ENCODE results near the gene PARD3. TPM values are rescaled to one million over a fixed set of nuclear protein-coding genes. Genes with fewer than 3 reads are reported as not detected.
A peak's percentile ranks its signal among the peaks of the same experiment; 100 is the strongest.
"Not testable (repeated sequence)": the region's sequence is repeated elsewhere in the genome, so short reads cannot be mapped to it uniquely, and the experiment has no call there.

PARD3 gene
- total and polyA plus RNA-seq, 7 experiments from 2014 or later: 0.19 to 1.2 (median 0.43) TPM

DNA sequence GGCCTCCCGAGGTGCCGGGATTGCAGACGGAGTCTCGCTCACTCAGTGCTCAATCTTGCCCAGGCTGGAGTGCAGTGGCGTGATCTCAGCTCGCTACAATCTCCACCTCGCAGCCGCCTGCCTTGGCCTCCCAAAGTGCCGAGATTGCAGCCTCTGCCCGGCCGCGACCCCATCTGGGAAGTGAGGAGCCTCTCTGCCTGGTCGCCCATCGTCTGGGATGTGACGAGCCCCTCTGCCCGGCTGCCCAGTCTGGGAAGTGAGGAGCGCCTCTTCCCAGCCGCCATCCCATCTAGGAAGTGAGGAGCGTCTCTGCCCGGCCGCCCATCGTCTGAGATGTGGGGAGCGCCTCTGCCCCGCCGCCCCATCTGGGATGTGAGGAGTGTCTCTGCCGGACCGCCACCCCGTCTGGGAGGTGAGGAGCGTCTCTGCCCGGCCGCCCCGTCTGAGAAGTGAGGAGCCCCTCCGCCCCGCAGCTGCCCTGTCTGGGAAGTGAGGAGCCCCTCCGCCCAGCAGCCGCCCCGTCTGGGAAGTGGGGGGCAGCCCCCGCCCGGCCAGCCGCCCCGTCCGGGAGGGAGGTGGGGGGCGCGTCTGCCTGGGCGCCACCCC, 462.4 kb downstream of the PARD3 start:
- peak overlapping the region in 1 of 9 donors; percentile 9 for H3K27ac Mint-ChIP-seq
- H3K27ac ChIP-seq (ENCODE audit: low read depth, low read length); POLR2A ChIA-PET; DNase-seq; H3K27me3 Mint-ChIP-seq; H3K27me3 ChIP-seq (ENCODE audit: control insufficient read depth in 2 of 2, insufficient read depth in 2 of 2, low read length in 2 of 2); H3K4me3 Mint-ChIP-seq; H3K4me1 Mint-ChIP-seq; H3K4me3 ChIP-seq (ENCODE audit: low read length); CTCF ChIA-PET; H3K4me1 ChIP-seq (ENCODE audit: control insufficient read depth in 2 of 2, insufficient read depth in 2 of 2, low read length in 2 of 2); H3K36me3 Mint-ChIP-seq; intact Hi-C loops (cut with micrococcal nuclease); H3K36me3 ChIP-seq (ENCODE audit: control insufficient read depth in 2 of 3, insufficient read depth in 3 of 3, low read length in 3 of 3); ATAC-seq; H3K9me3 ChIP-seq (ENCODE audit: control insufficient read depth in 2 of 3, low read length in 3 of 3); H3K9me3 Mint-ChIP-seq: not testable (repeated sequence)

DNA sequence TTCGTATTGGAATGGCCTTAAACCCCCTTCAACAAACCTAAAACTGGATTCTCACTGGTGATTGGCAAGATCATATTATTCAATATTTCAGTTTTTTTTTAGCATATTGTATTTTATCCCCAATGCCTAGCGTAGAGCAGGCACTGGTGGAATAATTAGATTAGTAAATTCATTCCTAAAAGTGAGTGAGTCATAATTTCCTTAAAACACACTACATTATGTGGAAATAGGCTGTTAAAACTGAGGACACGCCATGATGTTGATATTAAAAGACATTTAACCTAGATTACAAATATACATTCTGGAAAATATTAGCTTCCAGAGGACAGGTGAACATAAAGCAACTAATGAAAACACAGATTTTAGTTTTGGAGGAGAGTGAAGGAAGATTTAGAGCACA, 463.9 kb downstream of the PARD3 start:
- Mint-ChIP-seq H3K27ac (no peak overlapping the region), H3K36me3 (peaks cover 0 to 4% (median 0%) of the 10 kb centered on the region in 5 donors), H3K27me3 (peaks cover 0 to 5% (median 0%) of the 10 kb centered on the region in 5 donors), H3K4me3 (no peak overlapping the region), H3K4me1 (no peaks in the 10 kb centered on the region), H3K9me3 (peaks cover 0 to 8% (median 0%) of the 10 kb centered on the region in 11 donors)
- no peaks in the 10 kb centered on the region for H3K4me1 ChIP-seq (ENCODE audit: control insufficient read depth in 2 of 2, insufficient read depth in 2 of 2, low read length in 2 of 2)
- H3K4me3 ChIP-seq (ENCODE audit: low read length): no peak overlapping the region
- DNase-seq (no peak), ATAC-seq (no peak)
- ChIA-PET CTCF (no interaction called here), POLR2A (no interaction called here)
- intact Hi-C loops (cut with micrococcal nuclease): no loop called here
- no peaks in the 10 kb centered on the region for H3K27me3 ChIP-seq (ENCODE audit: control insufficient read depth in 2 of 2, insufficient read depth in 2 of 2, low read length in 2 of 2)
- no peak overlapping the region for H3K27ac ChIP-seq (ENCODE audit: low read depth, low read length)
- H3K9me3 ChIP-seq (ENCODE audit: control insufficient read depth in 2 of 3, low read length in 3 of 3): no peaks in the 10 kb centered on the region
- H3K36me3 ChIP-seq (ENCODE audit: control insufficient read depth in 2 of 3, insufficient read depth in 3 of 3, low read length in 3 of 3): no peaks in the 10 kb centered on the region

DNA sequence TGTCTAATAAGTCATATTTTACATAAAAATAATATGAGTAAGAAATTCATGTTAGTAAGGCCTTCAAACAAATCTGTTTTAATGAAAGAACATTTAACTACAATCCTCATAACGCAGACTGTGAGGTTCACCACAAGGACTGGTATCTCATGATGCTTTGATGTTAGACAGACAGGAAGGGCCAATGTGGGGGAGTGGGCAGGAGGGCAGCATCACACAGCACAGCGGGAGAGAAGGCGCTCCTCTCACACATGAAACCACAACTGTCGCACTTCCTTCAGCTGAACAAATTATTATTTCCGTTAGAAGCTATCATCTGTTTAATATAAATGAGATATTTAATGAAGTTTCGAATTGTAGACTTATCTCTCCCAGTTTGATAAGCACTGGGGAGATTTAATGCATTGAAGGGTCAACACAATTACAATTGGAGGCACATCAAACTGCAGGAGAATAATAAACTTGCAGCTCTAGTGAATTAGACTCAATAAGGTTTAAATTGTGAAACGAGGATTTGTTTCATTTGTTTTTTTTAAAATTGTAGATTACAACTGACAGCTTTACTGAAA, 466.1 kb downstream of the PARD3 start:
- Mint-ChIP-seq H3K4me3 (no peak overlapping the region), H3K36me3 (peaks cover 0 to 4% (median 0%) of the 10 kb centered on the region in 5 donors), H3K27me3 (no peaks in the 10 kb centered on the region), H3K9me3 (peaks cover 0 to 8% (median 0%) of the 10 kb centered on the region in 11 donors), H3K27ac (no peak overlapping the region), H3K4me1 (no peaks in the 10 kb centered on the region)
- Histone ChIP-seq H3K27ac (ENCODE audit: low read depth, low read length) (no peak overlapping the region), H3K9me3 (ENCODE audit: control insufficient read depth in 2 of 3, low read length in 3 of 3) (no peaks in the 10 kb centered on the region), H3K4me1 (ENCODE audit: control insufficient read depth in 2 of 2, insufficient read depth in 2 of 2, low read length in 2 of 2) (no peaks in the 10 kb centered on the region), H3K4me3 (ENCODE audit: low read length) (no peak overlapping the region), H3K27me3 (ENCODE audit: control insufficient read depth in 2 of 2, insufficient read depth in 2 of 2, low read length in 2 of 2) (no peaks in the 10 kb centered on the region), H3K36me3 (ENCODE audit: control insufficient read depth in 2 of 3, insufficient read depth in 3 of 3, low read length in 3 of 3) (no peaks in the 10 kb centered on the region)
- intact Hi-C loops (cut with micrococcal nuclease): no loop called here
- DNase-seq (no peak), ATAC-seq (peak; percentile 57)
- POLR2A ChIA-PET: no interaction called here
- CTCF ChIA-PET: no interaction called here

DNA sequence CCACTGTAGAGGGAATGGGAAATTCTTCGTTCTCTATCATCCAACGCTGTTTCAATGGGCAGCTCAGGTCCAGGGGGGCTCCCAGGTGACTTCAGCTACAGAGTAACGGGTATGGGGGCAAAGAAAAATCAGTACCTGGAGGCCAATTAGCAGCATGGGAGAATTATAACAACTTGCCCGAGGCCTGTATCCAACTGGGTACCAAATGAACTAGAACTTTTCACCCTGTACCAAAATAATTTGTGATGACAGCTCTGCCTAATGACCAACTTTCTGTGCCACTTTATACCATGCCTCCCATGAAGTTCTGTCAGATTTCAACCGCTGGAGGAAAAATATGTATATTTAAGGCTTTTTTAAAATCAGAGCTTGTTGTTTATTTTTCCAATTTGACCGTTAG, 467.1 kb downstream of the PARD3 start:
- peaks cover 0 to 8% (median 0%) of the 10 kb centered on the region in 11 donors for H3K9me3 Mint-ChIP-seq
- H3K27me3 Mint-ChIP-seq: no peaks in the 10 kb centered on the region
- Histone ChIP-seq H3K27ac (ENCODE audit: low read depth, low read length) (no peak overlapping the region), H3K4me3 (ENCODE audit: low read length) (no peak overlapping the region), H3K4me1 (ENCODE audit: control insufficient read depth in 2 of 2, insufficient read depth in 2 of 2, low read length in 2 of 2) (no peaks in the 10 kb centered on the region), H3K27me3 (ENCODE audit: control insufficient read depth in 2 of 2, insufficient read depth in 2 of 2, low read length in 2 of 2) (no peaks in the 10 kb centered on the region), H3K36me3 (ENCODE audit: control insufficient read depth in 2 of 3, insufficient read depth in 3 of 3, low read length in 3 of 3) (no peaks in the 10 kb centered on the region), H3K9me3 (ENCODE audit: control insufficient read depth in 2 of 3, low read length in 3 of 3) (no peaks in the 10 kb centered on the region)
- no peak overlapping the region for H3K27ac Mint-ChIP-seq
- ChIA-PET POLR2A (no interaction called here), CTCF (no interaction called here)
- no peak for ATAC-seq
- H3K4me1 Mint-ChIP-seq: no peaks in the 10 kb centered on the region
- no peak for DNase-seq
- peaks cover 0 to 4% (median 0%) of the 10 kb centered on the region in 5 donors for H3K36me3 Mint-ChIP-seq
- intact Hi-C loops (cut with micrococcal nuclease): no loop called here
- H3K4me3 Mint-ChIP-seq: no peak overlapping the region

DNA sequence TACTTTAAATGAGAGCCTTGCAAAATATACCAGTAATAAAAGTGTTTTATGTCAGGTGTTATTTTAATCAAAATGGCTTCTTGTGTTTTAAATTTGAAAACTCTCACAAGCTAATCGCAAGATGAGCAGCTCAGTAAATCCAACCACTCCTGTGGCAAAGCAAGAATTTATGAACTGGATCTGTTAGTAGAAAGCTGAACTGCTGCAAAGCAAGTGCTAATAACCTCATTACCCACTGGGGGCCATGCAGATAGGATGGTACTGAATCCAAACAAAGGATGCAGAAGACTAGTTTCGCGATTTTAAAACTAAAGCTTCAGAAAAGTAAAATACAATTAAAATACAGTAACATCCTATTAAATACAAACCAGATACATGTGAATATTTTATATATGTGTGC, 468.0 kb downstream of the PARD3 start:
- no peak overlapping the region for H3K4me3 Mint-ChIP-seq
- H3K27ac ChIP-seq (ENCODE audit: low read depth, low read length): no peak overlapping the region
- ChIA-PET POLR2A (no interaction called here), CTCF (no interaction called here)
- no peak for ATAC-seq
- H3K4me3 ChIP-seq (ENCODE audit: low read length): no peak overlapping the region
- H3K9me3 ChIP-seq (ENCODE audit: control insufficient read depth in 2 of 3, low read length in 3 of 3): no peaks in the 10 kb centered on the region
- no peak for DNase-seq
- peaks cover 0 to 8% (median 0%) of the 10 kb centered on the region in 11 donors for H3K9me3 Mint-ChIP-seq
- no peaks in the 10 kb centered on the region for H3K4me1 ChIP-seq (ENCODE audit: control insufficient read depth in 2 of 2, insufficient read depth in 2 of 2, low read length in 2 of 2)
- peaks cover 0 to 4% (median 0%) of the 10 kb centered on the region in 5 donors for H3K36me3 Mint-ChIP-seq
- no peaks in the 10 kb centered on the region for H3K36me3 ChIP-seq (ENCODE audit: control insufficient read depth in 2 of 3, insufficient read depth in 3 of 3, low read length in 3 of 3)
- H3K27ac Mint-ChIP-seq: no peak overlapping the region
- no peaks in the 10 kb centered on the region for H3K4me1 Mint-ChIP-seq
- no peaks in the 10 kb centered on the region for H3K27me3 ChIP-seq (ENCODE audit: control insufficient read depth in 2 of 2, insufficient read depth in 2 of 2, low read length in 2 of 2)
- H3K27me3 Mint-ChIP-seq: no peaks in the 10 kb centered on the region
- intact Hi-C loops (cut with micrococcal nuclease): no loop called here

DNA sequence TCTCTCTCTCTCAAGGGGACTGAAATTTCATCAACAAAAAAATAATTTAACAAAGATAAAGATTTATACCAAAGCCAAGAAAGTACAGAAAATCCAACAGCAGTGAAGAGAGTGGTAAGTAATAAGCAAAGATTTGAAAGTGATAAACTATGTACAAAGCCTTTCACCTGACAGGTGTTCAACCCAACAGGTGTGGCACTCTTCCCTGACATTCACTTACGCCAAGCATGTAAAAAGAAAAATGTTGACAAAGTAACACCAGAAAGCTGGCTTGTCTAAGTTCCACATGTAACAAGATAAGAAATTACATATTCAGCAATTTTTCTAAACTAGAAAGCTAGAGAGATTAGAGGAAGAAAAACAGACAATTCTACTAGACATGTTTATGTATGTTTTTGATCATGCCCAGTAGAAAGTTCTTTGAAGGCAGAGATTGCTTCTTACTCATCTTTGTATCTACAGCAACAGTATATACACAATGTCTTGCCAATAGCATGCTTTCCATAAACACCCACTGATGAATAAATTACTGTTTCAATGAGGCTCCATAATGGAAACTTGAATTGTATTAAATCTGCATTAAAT, 468.5 kb downstream of the PARD3 start:
- H3K27ac ChIP-seq (ENCODE audit: low read depth, low read length): no peak overlapping the region
- no peak for ATAC-seq
- H3K4me1 ChIP-seq (ENCODE audit: control insufficient read depth in 2 of 2, insufficient read depth in 2 of 2, low read length in 2 of 2): no peaks in the 10 kb centered on the region
- no peak overlapping the region for H3K27ac Mint-ChIP-seq
- ChIA-PET POLR2A (no interaction called here), CTCF (no interaction called here)
- no peaks in the 10 kb centered on the region for H3K9me3 ChIP-seq (ENCODE audit: control insufficient read depth in 2 of 3, low read length in 3 of 3)
- no peak for DNase-seq
- peaks cover 0 to 8% (median 0%) of the 10 kb centered on the region in 11 donors for H3K9me3 Mint-ChIP-seq
- no peaks in the 10 kb centered on the region for H3K27me3 ChIP-seq (ENCODE audit: control insufficient read depth in 2 of 2, insufficient read depth in 2 of 2, low read length in 2 of 2)
- H3K4me3 Mint-ChIP-seq: no peak overlapping the region
- no peaks in the 10 kb centered on the region for H3K4me1 Mint-ChIP-seq
- H3K36me3 ChIP-seq (ENCODE audit: control insufficient read depth in 2 of 3, insufficient read depth in 3 of 3, low read length in 3 of 3): no peaks in the 10 kb centered on the region
- H3K36me3 Mint-ChIP-seq: peaks cover 0 to 4% (median 0%) of the 10 kb centered on the region in 5 donors
- H3K27me3 Mint-ChIP-seq: peaks cover 0 to under 1% (median 0%) of the 10 kb centered on the region in 5 donors
- no peak overlapping the region for H3K4me3 ChIP-seq (ENCODE audit: low read length)
- intact Hi-C loops (cut with micrococcal nuclease): no loop called here

DNA sequence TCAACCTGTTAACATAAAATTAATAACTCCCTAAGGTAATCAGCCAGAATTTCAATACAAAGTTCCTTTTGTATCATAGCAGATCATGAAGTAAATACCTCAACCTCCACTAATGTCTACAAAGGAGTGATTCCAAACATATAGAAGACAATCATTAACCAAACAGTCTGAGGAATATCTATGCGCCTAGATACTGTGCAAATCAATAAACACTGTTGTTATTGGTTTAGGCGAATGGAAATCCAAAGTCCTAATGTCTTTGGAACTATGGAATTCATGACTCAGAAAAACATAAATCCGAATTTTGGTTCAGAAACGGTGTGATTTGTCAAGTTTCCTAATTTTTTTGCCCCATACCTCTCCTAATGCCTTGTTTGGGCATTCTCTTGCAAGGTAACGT, 469.7 kb downstream of the PARD3 start:
- no peak for DNase-seq
- Histone ChIP-seq H3K36me3 (ENCODE audit: control insufficient read depth in 2 of 3, insufficient read depth in 3 of 3, low read length in 3 of 3) (no peaks in the 10 kb centered on the region), H3K9me3 (ENCODE audit: control insufficient read depth in 2 of 3, low read length in 3 of 3) (no peaks in the 10 kb centered on the region), H3K4me1 (ENCODE audit: control insufficient read depth in 2 of 2, insufficient read depth in 2 of 2, low read length in 2 of 2) (no peaks in the 10 kb centered on the region), H3K27me3 (ENCODE audit: control insufficient read depth in 2 of 2, insufficient read depth in 2 of 2, low read length in 2 of 2) (no peaks in the 10 kb centered on the region), H3K4me3 (ENCODE audit: low read length) (no peak overlapping the region), H3K27ac (ENCODE audit: low read depth, low read length) (no peak overlapping the region)
- peaks cover 0 to 5% (median 4%) of the 10 kb centered on the region in 7 donors for H3K4me1 Mint-ChIP-seq
- no peak overlapping the region for H3K27ac Mint-ChIP-seq
- peaks cover 0 to 4% (median 0%) of the 10 kb centered on the region in 5 donors for H3K36me3 Mint-ChIP-seq
- no peak overlapping the region for H3K4me3 Mint-ChIP-seq
- intact Hi-C loops (cut with micrococcal nuclease): no loop called here
- no peak for ATAC-seq
- CTCF ChIA-PET: no interaction called here
- POLR2A ChIA-PET: no interaction called here
- peaks cover 0 to 4% (median 0%) of the 10 kb centered on the region in 5 donors for H3K27me3 Mint-ChIP-seq
- H3K9me3 Mint-ChIP-seq: peaks cover 0 to 8% (median 0%) of the 10 kb centered on the region in 11 donors

All from naive thymus-derived CD4-positive, alpha-beta T cell (primary cell).